Right lobe of liver (tissue), 6 donors: ENCODE data around the gene NDRG3. TPM values are rescaled to one million over a fixed set of nuclear protein-coding genes. Genes with fewer than 3 reads are reported as not detected.
"Not testable (repeated sequence)": the region's sequence is repeated elsewhere in the genome, so short reads cannot be mapped to it uniquely, and the experiment has no call there.

Experiments used
- ATAC-seq, 4 donors: fragments of 200-7000 bp; cut with Tn5 transposase; one replicate each; pipeline ENCODE4 v1.9.1; 2020; ENCODE audit warnings: mild to moderate bottlenecking in 4 of 4, moderate library complexity in 4 of 4
- DNase-seq, 3 donors: peaks; one replicate each; pipeline ENCODE4 v3.0.0-alpha.2; 2020
- H3K27ac ChIP-seq, 3 donors: fragments of 200-600 bp; one replicate each; pipeline ENCODE4 v1.8.0; 2022
- H3K27me3 ChIP-seq, 2 donors: fragments of 200-600 bp; one replicate each; pipeline ENCODE4 v1.8.0; 2022
- H3K36me3 ChIP-seq, 4 donors: fragments of 200-600 bp; sonication (generic) in 1 of 4; one replicate each; pipeline versions ENCODE4 v1.5.1 to v1.8.0; 2017 to 2022; ENCODE audit warnings: control low read depth in 1 of 4
- H3K4me1 ChIP-seq, 4 donors: fragments of 200-600 bp; sonication (generic) in 1 of 4; one replicate each; pipeline versions ENCODE4 v1.5.1 to v1.8.0; 2017 to 2022; ENCODE audit warnings: control low read depth in 1 of 4
- H3K4me3 ChIP-seq, 3 donors: fragments of 200-600 bp; one replicate each; pipeline ENCODE4 v1.8.0; 2022
- H3K9me3 ChIP-seq, 4 donors: fragments of 200-600 bp; sonication (generic) in 1 of 4; one replicate each; pipeline versions ENCODE4 v1.5.1 to v1.8.0; 2017 to 2022; ENCODE audit warnings: control low read depth in 1 of 4
- CTCF ChIP-seq, 4 donors: fragments of 200-600 bp in 3 of 4; fragments of 450-650 bp in 1 of 4; IDR thresholded peaks; one replicate each; pipeline versions ENCODE4 v1.5.1 to v1.8.0; 2016 to 2022; ENCODE audit warnings: antibody characterized with exemption in 4 of 4, mild to moderate bottlenecking in 2 of 4
- POLR2A ChIP-seq: fragments of 450-650 bp; IDR thresholded peaks from one replicate; pipeline ENCODE4 v1.6.1; 2017; ENCODE audit warnings: antibody characterized with exemption, mild to moderate bottlenecking
- WGBS: methylation state at CpG from one replicate; pipeline ENCODE4 v1.1.6; 2018; ENCODE audit warnings: low coverage, low lambda C conversion rate; ENCODE audit not compliant: insufficient coverage; ENCODE audit errors: missing lambda C conversion rate; 5-methylcytosine and 5-hydroxymethylcytosine counted together
- intact Hi-C, 2 donors: fragments of 100-400 bp; cut with DNase I; formaldehyde crosslinking; loops; one replicate each; pipeline versions ENCODE4 v1.11.2 to v1.14.1; 2022
- total RNA-seq, 6 experiments: library from RNA; depleted of rRNA in 2 of 6; stranded (reverse); fragments of >200 nt in 2 of 6; fragmentation: NEBNext Ultra II Directional in 3 of 6; extraction: Animal tissue kit (Norgen Biotek cat#: 25700) in 3 of 6; gene quantifications; one replicate each; pipeline versions ENCODE4 v1.1.0 to v1.2.4, GENCODE V29; 2016 to 2023
- donor health status: DM: no; HTN: yes; CAD: no.
- donor health status: DM: no; HTN: no; CAD: no.
- donor health status: DM: no; HTN: no; CAD: no.
- donor health status: DM: no; HTN: yes; CAD: no.
- donor health status: DM: no; HTN: yes; CAD: no.

The NDRG3 gene
- total RNA-seq, 6 experiments from 2014 or later: 5.2 to 8.0 (median 7.0) TPM

DNA sequence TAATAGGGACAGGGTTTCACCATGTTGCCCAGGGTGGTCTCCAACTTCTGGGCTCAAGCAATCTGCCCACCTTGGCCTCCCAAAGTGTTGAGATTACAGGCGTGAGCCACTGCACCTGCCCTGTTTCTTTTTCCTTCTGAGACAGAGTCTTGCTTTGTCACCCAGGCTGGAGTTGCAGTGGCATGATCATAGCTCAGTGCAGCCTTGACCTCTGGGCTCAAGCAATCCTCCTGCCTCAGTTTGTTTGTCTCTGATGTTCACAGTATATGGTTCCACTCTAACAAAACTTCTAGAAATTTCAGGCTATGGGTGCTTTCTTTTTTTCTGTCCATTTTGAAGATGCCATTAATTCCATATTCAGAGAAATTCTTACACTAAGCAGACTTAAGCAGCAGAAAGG, 33.1 kb downstream of the NDRG3 start:
- WGBS: no CpG with 5 or more reads among the region's 1 CpG
- no peak for TF ChIP-seq POLR2A
- no peak for TF ChIP-seq CTCF (IDR thresholded peaks at IDR 0.05)
- intact Hi-C loops: no loop called here
- no peaks in the 10 kb centered on the region for H3K9me3 ChIP-seq
- no peaks in the 10 kb centered on the region for H3K4me1 ChIP-seq
- no peak overlapping the region for H3K4me3 ChIP-seq
- no peak for DNase-seq
- H3K27me3 ChIP-seq: no peaks in the 10 kb centered on the region
- H3K27ac ChIP-seq: no peak overlapping the region
- no peak for ATAC-seq
- H3K36me3 ChIP-seq: peaks cover 0 to 2% (median 0%) of the 10 kb centered on the region in 4 donors

DNA sequence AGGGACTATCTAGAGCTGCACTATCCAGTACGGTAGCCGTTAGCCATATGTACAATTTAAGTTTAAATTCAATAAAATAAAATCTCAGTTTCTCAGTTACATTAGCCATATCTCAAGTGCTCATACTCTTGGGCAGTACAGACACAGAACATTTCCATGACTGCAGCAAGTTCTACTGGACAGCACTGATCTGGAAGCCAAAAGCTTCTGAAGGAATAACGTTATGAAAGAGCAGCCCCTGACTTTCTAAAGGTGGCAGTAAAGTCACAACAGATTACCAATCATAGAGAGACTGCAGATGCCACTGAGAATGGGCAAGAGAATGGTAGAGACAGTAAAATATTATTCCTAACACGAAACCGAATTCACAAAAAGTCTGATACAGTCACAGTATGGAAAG, 36.8 kb downstream of the NDRG3 start:
- no peak overlapping the region for H3K27ac ChIP-seq
- DNase-seq (no peak), ATAC-seq (no peak)
- no peaks in the 10 kb centered on the region for H3K36me3 ChIP-seq
- no peaks in the 10 kb centered on the region for H3K4me1 ChIP-seq
- TF ChIP-seq POLR2A: no peak
- no peak for TF ChIP-seq CTCF (IDR thresholded peaks at IDR 0.05)
- H3K4me3 ChIP-seq: no peak overlapping the region
- WGBS: 94% methylated on average over 5 of the region's 5 CpGs
- intact Hi-C loops: no loop called here
- H3K9me3 ChIP-seq: no peaks in the 10 kb centered on the region
- no peaks in the 10 kb centered on the region for H3K27me3 ChIP-seq

GRCh38 chr20:36703530-36703929, 42.4 kb downstream of the NDRG3 start:
- H3K4me1 ChIP-seq: no peaks in the 10 kb centered on the region
- no peak overlapping the region for H3K4me3 ChIP-seq
- DNase-seq (no peak), ATAC-seq (no peak)
- WGBS: 91% methylated on average over 4 of the region's 4 CpGs
- H3K27me3 ChIP-seq: no peaks in the 10 kb centered on the region
- intact Hi-C loops: no loop called here
- H3K9me3 ChIP-seq: no peaks in the 10 kb centered on the region
- no peak overlapping the region for H3K27ac ChIP-seq
- no peak for TF ChIP-seq CTCF (IDR thresholded peaks at IDR 0.05)
- TF ChIP-seq POLR2A: no peak
- H3K36me3 ChIP-seq: no peaks in the 10 kb centered on the region

GRCh38 chr20:36700438-36700837, 45.5 kb downstream of the NDRG3 start:
- 94% methylated on average over 2 of the region's 3 CpGs for WGBS
- Histone ChIP-seq H3K9me3 (no peaks in the 10 kb centered on the region), H3K4me3 (no peak overlapping the region), H3K36me3 (no peaks in the 10 kb centered on the region), H3K4me1 (no peaks in the 10 kb centered on the region), H3K27ac (no peak overlapping the region), H3K27me3 (no peaks in the 10 kb centered on the region)
- DNase-seq: no peak
- no peak for ATAC-seq
- intact Hi-C loops: no loop called here
- no peak for TF ChIP-seq CTCF (IDR thresholded peaks at IDR 0.05)
- no peak for TF ChIP-seq POLR2A

DNA sequence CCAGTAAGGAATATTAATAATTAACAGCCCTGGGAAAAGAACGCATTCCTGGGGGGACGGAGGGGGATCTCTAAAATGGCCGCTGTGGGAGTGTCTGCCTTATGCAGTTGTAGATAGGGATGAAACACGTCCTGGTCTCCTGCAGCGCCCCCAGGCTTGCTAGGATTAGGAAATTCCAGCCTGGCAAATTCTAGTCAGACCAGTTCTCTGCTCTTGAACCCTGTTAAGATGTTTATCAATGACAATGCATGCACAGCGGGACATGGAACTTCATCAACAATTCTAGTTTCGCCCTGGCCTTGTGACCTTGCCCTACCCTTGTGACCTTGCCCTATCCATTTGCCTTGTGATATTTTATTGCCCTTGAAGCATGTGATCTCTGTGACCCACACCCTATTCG, 50.4 kb downstream of the NDRG3 start:
- intact Hi-C loops, H3K9me3 ChIP-seq, H3K4me1 ChIP-seq, H3K36me3 ChIP-seq, H3K27ac ChIP-seq, ATAC-seq, H3K4me3 ChIP-seq, H3K27me3 ChIP-seq, DNase-seq: not testable (repeated sequence)
- 85% methylated on average over 3 of the region's 8 CpGs for WGBS
